CD14-positive monocyte (primary cell): Measurements from ENCODE around the gene PPIB. TPM values are rescaled to one million over a fixed set of nuclear protein-coding genes. Genes with fewer than 3 reads are reported as not detected.

Source experiments
- DNase-seq, 3 donors: peaks; one replicate each; pipeline ENCODE4 v3.0.0-alpha.2; 2011 to 2022
- H2AFZ ChIP-seq: 2 replicates; pipeline ENCODE4 v1.6.0; 2012; ENCODE audit warnings: mild to moderate bottlenecking, low read depth, low read length, inconsistent platforms; ENCODE audit not compliant: insufficient read depth, poor library complexity, severe bottlenecking
- H3K27ac ChIP-seq, 2 donors: 1 replicate in 1 of 2; 2 replicates in 1 of 2; pipeline ENCODE4 v1.5.1; 2012 to 2013; ENCODE audit warnings: low read length in 2 of 2, control low read depth in 1 of 2, inconsistent platforms in 1 of 2, low read depth in 1 of 2, mild to moderate bottlenecking in 1 of 2
- H3K27me3 ChIP-seq, 2 donors: one replicate each; pipeline versions ENCODE4 v1.6.0 to v1.6.1; 2011 to 2013; ENCODE audit warnings: low read length in 2 of 2; ENCODE audit not compliant: control insufficient read depth in 2 of 2, insufficient read depth in 2 of 2
- H3K36me3 ChIP-seq, 2 donors: replicated peaks in 1 of 2; 1 replicate in 1 of 2; 2 replicates in 1 of 2; pipeline versions ENCODE4 v1.5.1 to v1.6.1; 2012 to 2013; ENCODE audit warnings: low read length in 2 of 2, control low read depth in 1 of 2, inconsistent platforms in 1 of 2, mild to moderate bottlenecking in 1 of 2; ENCODE audit not compliant: insufficient read depth in 2 of 2, control insufficient read depth in 1 of 2
- H3K4me1 ChIP-seq, 2 donors: 1 replicate in 1 of 2; 2 replicates in 1 of 2; pipeline versions ENCODE4 v1.5.1 to v1.6.1; 2012 to 2013; ENCODE audit warnings: low read length in 2 of 2, control low read depth in 1 of 2, inconsistent platforms in 1 of 2, mild to moderate bottlenecking in 1 of 2, moderate library complexity in 1 of 2; ENCODE audit not compliant: insufficient read depth in 2 of 2, control insufficient read depth in 1 of 2
- H3K4me2 ChIP-seq: replicated peaks from 2 replicates; pipeline ENCODE3; 2012; ENCODE audit warnings: low read length, moderate library complexity, mild to moderate bottlenecking; ENCODE audit not compliant: poor library complexity, severe bottlenecking; ENCODE audit errors: extremely low read depth
- H3K4me3 ChIP-seq, 3 experiments: fragments of 200-600 bp in 1 of 3; sonication (generic) in 1 of 3; replicated peaks in 1 of 3; 1 replicate in 2 of 3; 2 replicates in 1 of 3; pipeline ENCODE4 v1.5.1; 2011 to 2013; ENCODE audit warnings: low read length in 3 of 3, mild to moderate bottlenecking in 3 of 3, control low read depth in 2 of 3, low read depth in 2 of 3, inconsistent platforms in 1 of 3, moderate library complexity in 1 of 3
- H3K79me2 ChIP-seq: 2 replicates; pipeline ENCODE4 v1.6.0; 2012; ENCODE audit warnings: mild to moderate bottlenecking, control low read depth, inconsistent platforms, low read length, moderate library complexity; ENCODE audit not compliant: insufficient read depth
- H3K9ac ChIP-seq: 2 replicates; pipeline ENCODE4 v1.6.0; 2017; ENCODE audit warnings: low read length, mild to moderate bottlenecking; ENCODE audit not compliant: insufficient read depth, poor library complexity, severe bottlenecking
- H3K9me3 ChIP-seq, 2 donors: replicated peaks in 1 of 2; 1 replicate in 1 of 2; 2 replicates in 1 of 2; pipeline versions ENCODE4 v1.5.1 to v1.6.1; 2012 to 2013; ENCODE audit warnings: low read length in 2 of 2, control low read depth in 1 of 2; ENCODE audit not compliant: control insufficient read depth in 1 of 2, insufficient read depth in 1 of 2
- H4K20me1 ChIP-seq: 2 replicates; pipeline ENCODE4 v1.6.0; 2012; ENCODE audit warnings: mild to moderate bottlenecking, low read length, control low read depth, moderate library complexity; ENCODE audit not compliant: insufficient read depth
- H3K27ac Mint-ChIP-seq, 7 donors: one replicate each; pipeline ENCODE4 v1.8.0; 2020; ENCODE audit warnings: mild to moderate bottlenecking in 7 of 7, mixed read lengths in 7 of 7, moderate library complexity in 6 of 7, inconsistent platforms in 2 of 7
- H3K27me3 Mint-ChIP-seq, 3 donors: one replicate each; pipeline ENCODE4 v1.8.0; 2021 to 2022; ENCODE audit warnings: low read depth in 3 of 3, mild to moderate bottlenecking in 3 of 3, mixed read lengths in 3 of 3, moderate library complexity in 3 of 3, inconsistent platforms in 1 of 3
- H3K36me3 Mint-ChIP-seq, 2 donors: one replicate each; pipeline ENCODE4 v1.8.0; 2020; ENCODE audit warnings: mixed read lengths in 2 of 2, inconsistent platforms in 1 of 2, mild to moderate bottlenecking in 1 of 2
- H3K4me1 Mint-ChIP-seq: one replicate; pipeline ENCODE4 v1.8.0; 2020; ENCODE audit warnings: mild to moderate bottlenecking, mixed read lengths
- H3K4me3 Mint-ChIP-seq, 2 donors: one replicate each; pipeline ENCODE4 v1.8.0; 2020; ENCODE audit warnings: mild to moderate bottlenecking in 2 of 2, mixed read lengths in 2 of 2, moderate library complexity in 1 of 2
- H3K9me3 Mint-ChIP-seq, 7 donors: one replicate each; pipeline ENCODE4 v1.8.0; 2020 to 2022; ENCODE audit warnings: mixed read lengths in 7 of 7, mild to moderate bottlenecking in 6 of 7, moderate library complexity in 6 of 7, inconsistent platforms in 2 of 7
- WGBS: methylation state at CpG from one replicate; pipeline ENCODE4 v1.1.5; 2013; ENCODE audit warnings: missing lambda C conversion rate; ENCODE audit not compliant: insufficient coverage; 5-methylcytosine and 5-hydroxymethylcytosine counted together
- intact Hi-C, 2 donors: fragments of 100-400 bp; cut with micrococcal nuclease; formaldehyde crosslinking; loops; one replicate each; pipeline versions ENCODE4 v1.15.0 to v1.15.1; 2023
- polyA minus RNA-seq: library from RNA; depleted of rRNA, polyadenylated mRNA; stranded (reverse); fragments of >200 nt; gene quantifications from 2 replicates; pipeline ENCODE4 v1.2.3, GENCODE V29; 2012
- polyA plus RNA-seq, 3 donors: library from polyadenylated mRNA; depleted of rRNA in 1 of 3; unstranded in 2 of 3; stranded (reverse) in 1 of 3; fragments of 300-500 nt in 2 of 3; fragments of >200 nt in 1 of 3; fragmentation: Illumina TruSeq in 2 of 3; gene quantifications; 1 replicate in 2 of 3; 2 replicates in 1 of 3; pipeline ENCODE4 v1.2.3, GENCODE V29; 2012 to 2021
- total RNA-seq, 12 experiments: library from RNA in 1 of 12; stranded (reverse) in 1 of 12; fragments of 120-200 nt in 1 of 12; gene quantifications; one replicate each; pipeline ENCODE4 v1.2.4 and lab custom pipeline; 2013 to 2026; ENCODE audit warnings: mixed read lengths in 6 of 12, inconsistent platforms in 1 of 12
- TF ChIP-seq, protein P1 (sequence below): fragments of 200-600 bp; IDR thresholded peaks from one replicate; pipeline ENCODE4 v1.8.0; 2022; ENCODE audit warnings: antibody characterized with exemption, mild to moderate bottlenecking

The PPIB gene
- total RNA-seq (2013) = 353 TPM
- polyA plus RNA-seq (100 to 1,000 TPM; 224 to 532 (median 520) TPM), polyA minus RNA-seq (110 and 200 TPM in 2 replicates), total RNA-seq (lab: John Stamatoyannopoulos, UW) (63.4 to 154 (median 120) reads per million in 11 experiments)

DNA sequence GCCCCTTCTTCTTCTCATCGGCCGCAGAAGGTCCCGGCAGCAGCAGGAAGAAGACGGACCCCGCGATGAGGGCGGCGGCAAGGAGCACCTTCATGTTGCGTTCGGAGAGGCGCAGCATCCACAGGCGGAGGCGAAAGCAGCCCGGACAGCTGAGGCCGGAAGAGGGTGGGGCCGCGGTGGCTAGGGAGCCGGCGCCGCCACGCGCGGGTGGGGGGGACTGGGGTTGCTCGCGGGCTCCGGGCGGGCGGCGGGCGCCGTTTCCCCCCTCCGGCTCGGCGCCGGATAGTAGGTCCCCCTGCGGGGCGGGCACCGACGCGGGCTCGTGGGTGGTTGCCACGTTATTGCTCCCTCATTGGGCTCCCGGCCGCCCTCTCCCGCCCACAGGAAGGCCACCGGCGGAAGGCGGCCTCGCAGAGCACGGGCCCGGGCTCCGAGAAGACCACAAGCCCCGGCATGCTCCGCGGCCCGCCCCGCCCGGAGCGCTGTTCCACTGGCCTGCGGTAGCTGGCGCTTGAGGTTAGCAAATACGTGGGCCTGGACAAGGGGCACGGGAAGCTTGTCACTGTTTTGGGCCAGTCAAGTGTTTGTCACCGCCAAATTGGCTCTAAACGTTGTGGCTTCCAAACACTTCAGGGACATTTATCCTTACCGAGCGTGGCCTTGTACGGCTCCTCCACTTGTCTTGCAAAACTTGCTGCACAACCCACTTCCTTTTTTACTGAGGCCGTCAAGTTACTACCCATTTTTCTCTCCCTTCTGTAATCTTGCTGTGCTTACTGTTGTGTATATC, at the start of gene PPIB:
Gene PPIB, minus strand, starts transcription at position 154 of the 790 bp plus-strand sequence. Its CDS starts 36 bp downstream, at position 118.
- TF ChIP-seq, protein P1, sequence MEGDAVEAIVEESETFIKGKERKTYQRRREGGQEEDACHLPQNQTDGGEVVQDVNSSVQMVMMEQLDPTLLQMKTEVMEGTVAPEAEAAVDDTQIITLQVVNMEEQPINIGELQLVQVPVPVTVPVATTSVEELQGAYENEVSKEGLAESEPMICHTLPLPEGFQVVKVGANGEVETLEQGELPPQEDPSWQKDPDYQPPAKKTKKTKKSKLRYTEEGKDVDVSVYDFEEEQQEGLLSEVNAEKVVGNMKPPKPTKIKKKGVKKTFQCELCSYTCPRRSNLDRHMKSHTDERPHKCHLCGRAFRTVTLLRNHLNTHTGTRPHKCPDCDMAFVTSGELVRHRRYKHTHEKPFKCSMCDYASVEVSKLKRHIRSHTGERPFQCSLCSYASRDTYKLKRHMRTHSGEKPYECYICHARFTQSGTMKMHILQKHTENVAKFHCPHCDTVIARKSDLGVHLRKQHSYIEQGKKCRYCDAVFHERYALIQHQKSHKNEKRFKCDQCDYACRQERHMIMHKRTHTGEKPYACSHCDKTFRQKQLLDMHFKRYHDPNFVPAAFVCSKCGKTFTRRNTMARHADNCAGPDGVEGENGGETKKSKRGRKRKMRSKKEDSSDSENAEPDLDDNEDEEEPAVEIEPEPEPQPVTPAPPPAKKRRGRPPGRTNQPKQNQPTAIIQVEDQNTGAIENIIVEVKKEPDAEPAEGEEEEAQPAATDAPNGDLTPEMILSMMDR = no peak
- intact Hi-C loops = loop anchor here (2.0 to 10.0 kb wide), 5 partner anchors 68 to 299 kb away; partner anchors contain the start of genes CIAO2A (in 1 of the 2), CSNK1G1 (in 1 of the 2), SNX1 (in 1 of the 2) and TRIP4 (in 1 of the 2)
- Histone ChIP-seq H3K4me2 (peak within 1 kb of the TSS; percentile 89), H3K79me2 (peaks cover 44% of the 10 kb centered on the region), H3K4me1 (peaks cover 29 to 37% of the 10 kb centered on the region in 2 donors), H2AFZ (peak within 1 kb of the TSS; percentile 86), H3K36me3 (peaks cover 24 to 26% of the 10 kb centered on the region in 2 donors), H3K27me3 (no peaks in the 10 kb centered on the region), H3K27ac (peak within 1 kb of the TSS; percentile 89 to 94), H3K9ac (peak within 1 kb of the TSS; percentile 86), H3K9me3 (no peaks in the 10 kb centered on the region), H4K20me1 (peaks cover 43% of the 10 kb centered on the region), H3K4me3 (peak within 1 kb of the TSS; percentile 73 to 92 (median 85))
- Mint-ChIP-seq H3K4me1 (peaks cover 41% of the 10 kb centered on the region), H3K27me3 (peaks cover 0 to 2% (median 0%) of the 10 kb centered on the region in 3 donors), H3K27ac (peak within 1 kb of the TSS; percentile 93 to 96 (median 95)), H3K4me3 (peak within 1 kb of the TSS; percentile 96), H3K9me3 (no peaks in the 10 kb centered on the region), H3K36me3 (peaks cover 31 to 32% of the 10 kb centered on the region in 2 donors)
- under 1% methylated on average over 65 of the region's 69 CpGs for WGBS
- DNase-seq = peak; percentile 93 to 96 (median 95)

DNA sequence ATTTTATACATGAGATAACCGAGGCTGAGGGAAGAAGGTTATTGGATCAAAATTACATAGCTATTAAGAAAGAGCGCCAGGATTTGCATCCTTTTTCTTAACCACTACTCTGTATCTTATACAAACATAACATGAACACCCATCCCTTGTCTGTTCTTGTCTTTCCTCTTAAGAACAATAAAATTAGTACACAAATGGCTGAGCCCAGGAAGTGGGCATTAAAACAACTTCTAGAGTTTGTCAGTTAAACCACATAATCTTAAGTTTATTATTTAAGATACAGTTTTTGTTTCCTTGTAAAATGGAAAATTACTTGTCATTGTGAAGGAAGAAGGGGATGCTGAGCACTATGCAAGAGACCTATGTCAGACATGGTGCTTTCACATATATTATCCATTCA, 48.9 kb upstream of the PPIB start:
- H3K36me3 Mint-ChIP-seq = peaks cover 38 to 47% of the 10 kb centered on the region in 2 donors
- intact Hi-C loops = no loop called here
- no peak overlapping the region for H3K27ac ChIP-seq
- H3K9me3 ChIP-seq = no peaks in the 10 kb centered on the region
- no peak overlapping the region for H2AFZ ChIP-seq
- no peaks in the 10 kb centered on the region for H3K4me1 Mint-ChIP-seq
- no peak overlapping the region for H3K4me3 ChIP-seq
- TF ChIP-seq, protein P1 = no peak
- H3K27me3 ChIP-seq = no peaks in the 10 kb centered on the region
- no peaks in the 10 kb centered on the region for H3K79me2 ChIP-seq
- H3K9me3 Mint-ChIP-seq = no peaks in the 10 kb centered on the region
- WGBS = no CpG with 5 or more reads among the region's 2 CpGs
- peaks cover 0 to 2% (median 0%) of the 10 kb centered on the region in 3 donors for H3K27me3 Mint-ChIP-seq
- no peaks in the 10 kb centered on the region for H3K4me1 ChIP-seq
- DNase-seq = no peak
- no peak overlapping the region for H3K27ac Mint-ChIP-seq
- H3K4me2 ChIP-seq = no peak overlapping the region
- peaks cover 2% of the 10 kb centered on the region for H4K20me1 ChIP-seq
- H3K9ac ChIP-seq = no peak overlapping the region
- H3K36me3 ChIP-seq = peaks cover 24 to 67% of the 10 kb centered on the region in 2 donors
- H3K4me3 Mint-ChIP-seq = no peak overlapping the region
